Osteocyte (in vitro differentiated cells): ENCODE data around the gene WNK1. TPM values are rescaled to one million over a fixed set of nuclear protein-coding genes. Genes with fewer than 3 reads are reported as not detected.

ENCODE experiments used
- DNase-seq: peaks from one replicate; pipeline ENCODE4 v3.0.0; 2021; ENCODE audit warnings: mixed read lengths; ENCODE audit not compliant: unreplicated experiment; ENCODE audit errors: extremely low spot score
- H3K27ac Mint-ChIP-seq: one replicate; pipeline ENCODE4 v1.8.0; 2021; ENCODE audit warnings: mild to moderate bottlenecking, mixed read lengths; ENCODE audit not compliant: unreplicated experiment
- H3K27me3 Mint-ChIP-seq: one replicate; pipeline ENCODE4 v1.8.0; 2021; ENCODE audit warnings: mixed read lengths; ENCODE audit not compliant: unreplicated experiment
- H3K36me3 Mint-ChIP-seq: one replicate; pipeline ENCODE4 v1.8.0; 2021; ENCODE audit warnings: mixed read lengths; ENCODE audit not compliant: unreplicated experiment
- H3K4me1 Mint-ChIP-seq: one replicate; pipeline ENCODE4 v1.8.0; 2021; ENCODE audit warnings: mixed read lengths; ENCODE audit not compliant: unreplicated experiment
- H3K4me3 Mint-ChIP-seq: one replicate; pipeline ENCODE4 v1.8.0; 2021; ENCODE audit warnings: mild to moderate bottlenecking, moderate library complexity, mixed read lengths; ENCODE audit not compliant: unreplicated experiment
- H3K9me3 Mint-ChIP-seq: one replicate; pipeline ENCODE4 v1.8.0; 2021; ENCODE audit warnings: mixed read lengths; ENCODE audit not compliant: unreplicated experiment
- total RNA-seq: library from RNA; stranded (reverse); gene quantifications from 2 replicates; pipeline ENCODE4 v1.2.1, GENCODE V29; 2021
- TF ChIP-seq, protein P1 (sequence below): fragments of 200-600 bp; sonication (generic); IDR thresholded peaks from 2 replicates; pipeline ENCODE4 v1.5.0; 2021; ENCODE audit warnings: antibody characterized with exemption, mild to moderate bottlenecking, moderate library complexity

The WNK1 gene
- total RNA-seq, 1 donor from 2014 or later, result 188 TPM

- no peaks in the 10 kb centered on the region for H3K27me3 Mint-ChIP-seq
- H3K4me3 Mint-ChIP-seq, result no peak overlapping the region
- no peak for DNase-seq
- TF ChIP-seq, protein P1, sequence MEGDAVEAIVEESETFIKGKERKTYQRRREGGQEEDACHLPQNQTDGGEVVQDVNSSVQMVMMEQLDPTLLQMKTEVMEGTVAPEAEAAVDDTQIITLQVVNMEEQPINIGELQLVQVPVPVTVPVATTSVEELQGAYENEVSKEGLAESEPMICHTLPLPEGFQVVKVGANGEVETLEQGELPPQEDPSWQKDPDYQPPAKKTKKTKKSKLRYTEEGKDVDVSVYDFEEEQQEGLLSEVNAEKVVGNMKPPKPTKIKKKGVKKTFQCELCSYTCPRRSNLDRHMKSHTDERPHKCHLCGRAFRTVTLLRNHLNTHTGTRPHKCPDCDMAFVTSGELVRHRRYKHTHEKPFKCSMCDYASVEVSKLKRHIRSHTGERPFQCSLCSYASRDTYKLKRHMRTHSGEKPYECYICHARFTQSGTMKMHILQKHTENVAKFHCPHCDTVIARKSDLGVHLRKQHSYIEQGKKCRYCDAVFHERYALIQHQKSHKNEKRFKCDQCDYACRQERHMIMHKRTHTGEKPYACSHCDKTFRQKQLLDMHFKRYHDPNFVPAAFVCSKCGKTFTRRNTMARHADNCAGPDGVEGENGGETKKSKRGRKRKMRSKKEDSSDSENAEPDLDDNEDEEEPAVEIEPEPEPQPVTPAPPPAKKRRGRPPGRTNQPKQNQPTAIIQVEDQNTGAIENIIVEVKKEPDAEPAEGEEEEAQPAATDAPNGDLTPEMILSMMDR, result no peak
- peaks cover 32% of the 10 kb centered on the region for H3K36me3 Mint-ChIP-seq
- no peaks in the 10 kb centered on the region for H3K9me3 Mint-ChIP-seq
- peaks cover 9% of the 10 kb centered on the region for H3K4me1 Mint-ChIP-seq
- peak overlapping the region; percentile 31 for H3K27ac Mint-ChIP-seq
These were observed 76.5 kb downstream of the WNK1 start for GRCh38 chr12:828726-829395.

GRCh38 chr12:830111-830867 is 77.9 kb downstream of the WNK1 start:
- Mint-ChIP-seq H3K36me3 (peaks cover 40% of the 10 kb centered on the region), H3K27ac (no peak overlapping the region), H3K4me3 (no peak overlapping the region), H3K9me3 (no peaks in the 10 kb centered on the region), H3K27me3 (no peaks in the 10 kb centered on the region), H3K4me1 (peaks cover 9% of the 10 kb centered on the region)
- DNase-seq, result no peak
- TF ChIP-seq, protein P1, result no peak

GRCh38 chr12:835754-836518 is 83.6 kb downstream of the WNK1 start:
- peaks cover 30% of the 10 kb centered on the region for H3K36me3 Mint-ChIP-seq
- H3K4me1 Mint-ChIP-seq, result peaks cover 2% of the 10 kb centered on the region
- no peak for DNase-seq
- no peaks in the 10 kb centered on the region for H3K9me3 Mint-ChIP-seq
- TF ChIP-seq, protein P1, result no peak
- no peaks in the 10 kb centered on the region for H3K27me3 Mint-ChIP-seq
- H3K27ac Mint-ChIP-seq, result no peak overlapping the region
- H3K4me3 Mint-ChIP-seq, result no peak overlapping the region

GRCh38 chr12:836952-837351 is 84.6 kb downstream of the WNK1 start:
- H3K4me1 Mint-ChIP-seq, result peaks cover 2% of the 10 kb centered on the region
- H3K4me3 Mint-ChIP-seq, result no peak overlapping the region
- peaks cover 29% of the 10 kb centered on the region for H3K36me3 Mint-ChIP-seq
- no peaks in the 10 kb centered on the region for H3K9me3 Mint-ChIP-seq
- H3K27ac Mint-ChIP-seq, result no peak overlapping the region
- no peak for DNase-seq
- TF ChIP-seq, protein P1, result no peak
- no peaks in the 10 kb centered on the region for H3K27me3 Mint-ChIP-seq

DNA sequence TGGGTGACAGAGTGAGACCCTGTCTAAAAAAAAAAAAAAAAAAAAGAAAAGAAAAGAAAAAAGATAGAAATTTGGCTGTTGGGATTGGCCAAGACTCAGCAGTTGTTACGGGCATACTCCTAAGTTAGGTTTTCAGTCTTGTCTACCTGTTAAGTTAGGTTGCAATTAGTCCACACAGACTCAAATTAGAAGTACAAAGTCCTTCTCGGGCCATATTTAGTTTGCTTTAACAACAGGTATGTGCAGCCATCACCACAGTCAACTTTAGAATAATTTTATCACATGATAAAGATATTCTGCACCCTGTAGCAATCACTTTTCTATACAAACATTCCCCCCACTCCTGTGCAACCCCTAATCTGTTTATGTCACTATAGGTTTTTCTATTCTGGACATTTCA is 85.2 kb downstream of the WNK1 start:
- TF ChIP-seq, protein P1, result no peak
- H3K4me3 Mint-ChIP-seq, result no peak overlapping the region
- H3K4me1 Mint-ChIP-seq, result peaks cover 2% of the 10 kb centered on the region
- DNase-seq, result no peak
- no peaks in the 10 kb centered on the region for H3K27me3 Mint-ChIP-seq
- no peak overlapping the region for H3K27ac Mint-ChIP-seq
- H3K36me3 Mint-ChIP-seq, result peaks cover 27% of the 10 kb centered on the region
- no peaks in the 10 kb centered on the region for H3K9me3 Mint-ChIP-seq
